Spleen (tissue), 11 donors: ENCODE results near the gene FSTL5. TPM values are rescaled to one million over a fixed set of nuclear protein-coding genes. Genes with fewer than 3 reads are reported as not detected.

Source experiments
- DNase-seq: peaks from one replicate; pipeline ENCODE4 v3.0.0-alpha.2; 2020
- H3K27ac ChIP-seq, 8 donors: fragments of 200-600 bp; sonication (generic) in 7 of 8; 1 replicate in 4 of 8; 2 replicates in 4 of 8; pipeline versions ENCODE4 v1.5.0 to v1.8.0; 2016 to 2021; ENCODE audit warnings: inconsistent platforms in 4 of 8, mild to moderate bottlenecking in 4 of 8, moderate library complexity in 1 of 8
- H3K27me3 ChIP-seq, 7 donors: fragments of 200-600 bp; sonication (generic) in 6 of 7; replicated peaks in 1 of 7; 1 replicate in 4 of 7; 2 replicates in 3 of 7; pipeline versions ENCODE4 v1.5.0 to v1.8.0; 2016 to 2021; ENCODE audit warnings: inconsistent platforms in 3 of 7, mild to moderate bottlenecking in 1 of 7
- H3K36me3 ChIP-seq, 6 donors: fragments of 200-600 bp; sonication (generic) in 5 of 6; 1 replicate in 4 of 6; 2 replicates in 2 of 6; pipeline versions ENCODE4 v1.5.0 to v1.8.0; 2016 to 2021; ENCODE audit warnings: inconsistent platforms in 2 of 6
- H3K4me1 ChIP-seq, 6 donors: fragments of 200-600 bp; sonication (generic) in 5 of 6; 1 replicate in 3 of 6; 2 replicates in 3 of 6; pipeline versions ENCODE4 v1.5.0 to v1.8.0; 2016 to 2021; ENCODE audit warnings: inconsistent platforms in 3 of 6
- H3K4me3 ChIP-seq, 8 donors: fragments of 200-600 bp; sonication (generic) in 7 of 8; 1 replicate in 4 of 8; 2 replicates in 4 of 8; pipeline versions ENCODE4 v1.5.0 to v1.8.0; 2016 to 2021; ENCODE audit warnings: inconsistent platforms in 4 of 8, mild to moderate bottlenecking in 4 of 8, moderate library complexity in 2 of 8
- H3K9me3 ChIP-seq, 8 donors: fragments of 200-600 bp; sonication (generic) in 7 of 8; 1 replicate in 4 of 8; 2 replicates in 4 of 8; pipeline versions ENCODE4 v1.5.0 to v1.8.0; 2016 to 2021; ENCODE audit warnings: inconsistent platforms in 4 of 8
- CTCF ChIP-seq, 11 experiments: fragments of 200-600 bp in 7 of 11; fragments of 450-650 bp in 4 of 11; sonication (generic) in 4 of 11; IDR thresholded peaks in 8 of 11; conservative IDR thresholded peaks in 3 of 11; 1 replicate in 7 of 11; 2 replicates in 4 of 11; pipeline versions ENCODE4 v1.4.0 to v1.8.0; 2016 to 2021; ENCODE audit warnings: antibody characterized with exemption in 11 of 11, inconsistent platforms in 4 of 11, mild to moderate bottlenecking in 1 of 11
- POLR2A ChIP-seq, 3 donors: fragments of 450-650 bp; IDR thresholded peaks; one replicate each; pipeline ENCODE4 v1.5.1; 2017; ENCODE audit warnings: antibody characterized with exemption in 3 of 3, mild to moderate bottlenecking in 1 of 3
- POLR2AphosphoS5 ChIP-seq, 3 donors: sonication (generic); formaldehyde crosslinking; IDR thresholded peaks; one replicate each; pipeline ENCODE4 v1.5.1; 2017; ENCODE audit warnings: antibody characterized with exemption in 3 of 3
- WGBS, 5 donors: extraction: QIAGEN DNeasy Blood & Tissue Kit in 3 of 5; methylation state at CpG; one replicate each; pipeline versions ENCODE4 v1.1.5 to v1.1.7; 2013 to 2018; 5-methylcytosine and 5-hydroxymethylcytosine counted together
- intact Hi-C: fragments of 100-400 bp; cut with DNase I; formaldehyde crosslinking; loops from one replicate; pipeline ENCODE4 v1.15.0; 2023; ENCODE audit warnings: low total_unique reads
- polyA plus RNA-seq, 3 donors: library from polyadenylated mRNA; stranded (reverse); fragments of 200-250 nt; gene quantifications; one replicate each; pipeline ENCODE4 v1.2.1, GENCODE V29; 2013
- total RNA-seq, 7 donors: library from RNA; depleted of rRNA in 3 of 7; stranded (reverse); fragments of >200 nt in 3 of 7; fragmentation: NEBNext Ultra II Directional in 4 of 7; extraction: Animal tissue kit (Norgen Biotek cat#: 25700) in 4 of 7; gene quantifications; one replicate each; pipeline versions ENCODE4 v1.1.0 to v1.2.1, GENCODE V29; 2016 to 2021
- donor health status: healthy with polysubstance abuse.
- donor health status: DM: no; HTN: no; CAD: no; lungs with moderate emphysema.
- donor health status: DM: no; HTN: no; CAD: no.
- donor health status: Bipolar disorder and iron deficiency.
- donor health status: healthy.
- donor health status: DM: no; HTN: no; CAD: no.
- donor health status: DM: yes; HTN: yes; CAD: no.

FSTL5 gene
- total and polyA plus RNA-seq, 10 donors = 0.02 TPM; not detected in 9

GRCh38 chr4:161893566-161893965, 270.2 kb downstream of the FSTL5 start:
- no peak overlapping the region for H3K4me3 ChIP-seq
- WGBS, 5 donors = 66 to 89% (median 79%) methylated on average over 1 of the region's 1 CpG
- no peak for DNase-seq
- H3K9me3 ChIP-seq = no peaks in the 10 kb centered on the region
- H3K27me3 ChIP-seq = no peaks in the 10 kb centered on the region
- H3K4me1 ChIP-seq = no peaks in the 10 kb centered on the region
- intact Hi-C loops = no loop called here
- no peak for TF ChIP-seq POLR2AphosphoS5 (IDR thresholded peaks at IDR 0.05)
- no peak for TF ChIP-seq CTCF (IDR thresholded peaks at IDR 0.05 in 8 of 11, conservative IDR thresholded peaks at IDR 0.05 in 3 of 11)
- H3K36me3 ChIP-seq = no peaks in the 10 kb centered on the region
- H3K27ac ChIP-seq = no peak overlapping the region

- Histone ChIP-seq H3K36me3 (no peaks in the 10 kb centered on the region), H3K4me3 (no peak overlapping the region), H3K27me3 (no peaks in the 10 kb centered on the region), H3K9me3 (no peaks in the 10 kb centered on the region), H3K4me1 (no peaks in the 10 kb centered on the region), H3K27ac (no peak overlapping the region)
- intact Hi-C loops = no loop called here
- no peak for DNase-seq
- TF ChIP-seq POLR2AphosphoS5 (IDR thresholded peaks at IDR 0.05) = no peak
- TF ChIP-seq POLR2A (IDR thresholded peaks at IDR 0.05) = no peak
- TF ChIP-seq CTCF (IDR thresholded peaks at IDR 0.05 in 8 of 11, conservative IDR thresholded peaks at IDR 0.05 in 3 of 11) = no peak
Measured at GRCh38 chr4:161892951-161893350, 270.8 kb downstream of the FSTL5 start.

- H3K27me3 ChIP-seq = no peaks in the 10 kb centered on the region
- WGBS, 5 donors = 66 to 78% (median 73%) methylated on average over 4 of the region's 4 CpGs
- H3K9me3 ChIP-seq = no peaks in the 10 kb centered on the region
- DNase-seq = no peak
- no peaks in the 10 kb centered on the region for H3K4me1 ChIP-seq
- H3K4me3 ChIP-seq = no peak overlapping the region
- TF ChIP-seq POLR2A (IDR thresholded peaks at IDR 0.05) = no peak
- TF ChIP-seq CTCF (IDR thresholded peaks at IDR 0.05 in 8 of 11, conservative IDR thresholded peaks at IDR 0.05 in 3 of 11) = no peak
- TF ChIP-seq POLR2AphosphoS5 (IDR thresholded peaks at IDR 0.05) = no peak
- H3K36me3 ChIP-seq = no peaks in the 10 kb centered on the region
- intact Hi-C loops = no loop called here
- no peak overlapping the region for H3K27ac ChIP-seq
Measured at GRCh38 chr4:161883157-161883556, 280.6 kb downstream of the FSTL5 start.

GRCh38 chr4:161881370-161881769, 282.4 kb downstream of the FSTL5 start:
- Histone ChIP-seq H3K9me3 (no peaks in the 10 kb centered on the region), H3K36me3 (no peaks in the 10 kb centered on the region), H3K4me3 (no peak overlapping the region), H3K27ac (no peak overlapping the region), H3K27me3 (no peaks in the 10 kb centered on the region), H3K4me1 (no peaks in the 10 kb centered on the region)
- WGBS, 5 donors = 73 to 90% (median 81%) methylated on average over 4 of the region's 4 CpGs
- DNase-seq = no peak
- TF ChIP-seq POLR2A (IDR thresholded peaks at IDR 0.05) (no peak), POLR2AphosphoS5 (IDR thresholded peaks at IDR 0.05) (no peak), CTCF (IDR thresholded peaks at IDR 0.05 in 8 of 11, conservative IDR thresholded peaks at IDR 0.05 in 3 of 11) (no peak)
- intact Hi-C loops = no loop called here
